ENCODE results near the gene CASP10. TPM values are rescaled to one million over a fixed set of nuclear protein-coding genes. Genes with fewer than 3 reads are reported as not detected.

The CASP10 gene
- total and polyA plus RNA-seq, 9 of the 15 experiments (the other 6 are each of a cell fraction or from before 2014, with no cell fraction given), result 7.1 to 20.4 (median 10.8) TPM

DNA sequence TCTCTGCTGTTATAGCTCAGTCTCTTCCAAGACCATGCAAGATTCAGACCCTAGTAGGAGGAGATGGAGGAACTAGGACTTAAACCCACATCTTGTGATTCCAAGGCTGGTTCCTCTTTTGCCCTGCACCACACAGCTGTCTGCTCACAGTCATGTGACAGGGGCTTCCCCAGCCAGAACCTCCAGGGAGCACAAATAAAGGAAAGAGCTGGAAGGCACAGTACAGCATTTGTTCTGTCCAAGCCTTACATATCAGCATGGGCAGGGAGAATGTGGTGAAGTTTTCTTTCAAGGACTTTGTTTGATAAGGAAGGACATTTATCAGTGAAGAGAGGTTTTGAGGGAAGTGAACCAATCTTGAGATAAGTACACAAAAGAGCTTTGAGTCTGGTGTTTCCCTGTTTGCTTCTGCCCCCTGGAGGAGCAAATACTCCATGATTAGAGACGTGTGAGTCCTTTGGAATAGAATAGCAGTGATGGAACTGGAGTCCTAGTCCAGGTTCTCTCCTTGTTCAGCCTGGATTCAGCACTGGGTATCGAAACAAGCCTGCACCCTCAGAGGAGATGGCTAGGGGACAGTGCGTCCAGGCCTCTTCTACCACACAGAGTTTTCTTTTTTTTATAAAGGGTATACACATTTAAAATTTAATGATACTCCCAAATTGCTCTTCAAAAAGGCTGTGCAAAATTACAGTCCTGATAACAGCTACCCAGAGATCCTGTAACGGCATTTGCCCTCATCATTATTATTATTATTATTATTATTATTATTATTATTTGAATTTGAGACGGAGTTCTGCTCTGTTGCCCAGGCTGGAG is 24.6 kb upstream of the CASP10 start (continued):
- peak; percentile 26; the same call in 1 of the 2 replicates for TF ChIP-seq MGA (IDR thresholded peaks at IDR 0.05)
- TF ChIP-seq PTBP1 (IDR thresholded peaks at IDR 0.05; ENCODE audit: low read depth, low read length), result no peak
- no peak for TF ChIP-seq TCF7L2 (IDR thresholded peaks at IDR 0.05; ENCODE audit: low read depth, low read length)
- no peak for TF ChIP-seq ZBTB1 (CRISPR knock-in tag; IDR thresholded peaks at IDR 0.05; ENCODE audit: borderline replicate concordance, low read depth)
- TF ChIP-seq TGIF2 (CRISPR knock-in tag; IDR thresholded peaks at IDR 0.05), result no peak
- TF ChIP-seq MTA3 (IDR thresholded peaks at IDR 0.05; ENCODE audit: borderline replicate concordance), result peak; percentile 63; the same call in 1 of the 2 replicates
- no peak for TF ChIP-seq BRF1 (IDR thresholded peaks at IDR 0.05; ENCODE audit: borderline replicate concordance, extremely low read depth, insufficient read length)
- TF ChIP-seq ZNF324 (CRISPR knock-in tag; IDR thresholded peaks at IDR 0.05), result no peak
- TF ChIP-seq TAF9B (IDR thresholded peaks at IDR 0.05; ENCODE audit: partially characterized antibody), result peak; percentile 39
- no peak for TF ChIP-seq NFYB (IDR thresholded peaks at IDR 0.05; ENCODE audit: extremely low read depth, insufficient read length)
- TF ChIP-seq EZH2 (IDR thresholded peaks at IDR 0.05; ENCODE audit: borderline replicate concordance, low read depth, low read length), result no peak
- TF ChIP-seq RFX5 (IDR thresholded peaks at IDR 0.05; ENCODE audit: low read depth, low read length), result no peak
- peak; percentile 62; the same call in 1 of the 2 replicates for TF ChIP-seq PML (IDR thresholded peaks at IDR 0.05; ENCODE audit: low read length)
- no peak for TF ChIP-seq NR0B1 (IDR thresholded peaks at IDR 0.05; ENCODE audit: partially characterized antibody)
- no peak for TF ChIP-seq PRMT5 (CRISPR knock-in tag; IDR thresholded peaks at IDR 0.05)
- TF ChIP-seq SMAD4 (CRISPR knock-in tag; conservative IDR thresholded peaks at IDR 0.05), result peak; percentile 80

Data from K562 (cell line).